Stimulated activated CD4-positive, alpha-beta T cell treated with anti-CD3 and anti-CD28 coated beads, Interleukin-1b, Interleukin-23, amount 100 ng/mL, for 1 hour (primary cell): Measurements from ENCODE around the gene MTX3.

Experiments used
- DNase-seq, 2 donors: peaks; one replicate each; pipeline ENCODE4 v3.0.0-alpha.2; 2020; ENCODE audit warnings: low read depth in 2 of 2

The MTX3 gene

GRCh38 chr5:79983618-79984017 is 7.4 kb downstream of the MTX3 start:
- no peak for DNase-seq

GRCh38 chr5:79982136-79982535 is 8.9 kb downstream of the MTX3 start:
- DNase-seq = no peak

- no peak for DNase-seq
These were observed 14.1 kb downstream of the MTX3 start for GRCh38 chr5:79976759-79977515.

GRCh38 chr5:79975422-79975821 is 15.6 kb downstream of the MTX3 start:
- DNase-seq = no peak

- DNase-seq = no peak
These were observed 16.2 kb downstream of the MTX3 start for GRCh38 chr5:79974886-79975285.

- no peak for DNase-seq
These were observed 17.1 kb downstream of the MTX3 start for GRCh38 chr5:79973996-79974395.

- no peak for DNase-seq
These were observed 17.6 kb downstream of the MTX3 start for GRCh38 chr5:79973511-79973910.

- no peak for DNase-seq
These were observed 19.9 kb downstream of the MTX3 start for GRCh38 chr5:79971156-79971555.

GRCh38 chr5:79966448-79966847 is 24.6 kb downstream of the MTX3 start:
- DNase-seq = no peak

- DNase-seq = no peak
These were observed 26.9 kb downstream of the MTX3 start for GRCh38 chr5:79964136-79964535.

- DNase-seq = no peak
These were observed 27.6 kb downstream of the MTX3 start for GRCh38 chr5:79963261-79964061.

- no peak for DNase-seq
These were observed 28.4 kb downstream of the MTX3 start for GRCh38 chr5:79962575-79963222.

GRCh38 chr5:79961716-79962574 is 29.1 kb downstream of the MTX3 start:
- no peak for DNase-seq

- DNase-seq = no peak
These were observed 31.7 kb downstream of the MTX3 start for GRCh38 chr5:79959407-79959806.

GRCh38 chr5:79955941-79956670 is 35.0 kb downstream of the MTX3 start:
- DNase-seq = no peak

GRCh38 chr5:79955356-79955895 is 35.6 kb downstream of the MTX3 start:
- DNase-seq = no peak

- DNase-seq = no peak
These were observed 36.4 kb downstream of the MTX3 start for GRCh38 chr5:79954620-79955019.

GRCh38 chr5:79947567-79947966 is 43.5 kb downstream of the MTX3 start:
- no peak for DNase-seq

- no peak for DNase-seq
These were observed 52.6 kb downstream of the MTX3 start for GRCh38 chr5:79938468-79938867.

GRCh38 chr5:79936646-79937216 is 54.3 kb downstream of the MTX3 start:
- no peak for DNase-seq
